Frontal cortex (tissue), 4 donors: ENCODE data around the gene ATP2A3. TPM values are rescaled to one million over a fixed set of nuclear protein-coding genes. Genes with fewer than 3 reads are reported as not detected.
A peak's percentile ranks its signal among the peaks of the same experiment; 100 is the strongest.

ENCODE experiments used
- DNase-seq, 2 donors: peaks; one replicate each; pipeline ENCODE4 v3.0.0; 2012; ENCODE audit warnings: low spot score in 2 of 2
- FAIRE-seq: peaks from 2 replicates; lab custom pipeline; 2012; peaks lifted over from hg19 to GRCh38; lab: Jason Lieb, UNC
- total RNA-seq: library from RNA; depleted of rRNA; stranded (reverse); fragments of >200 nt; gene quantifications from one replicate; pipeline ENCODE4 v1.2.3, GENCODE V29; 2014
- donor health status: control.
- donor health status: control.
- donor health status: control.

The ATP2A3 gene
- total RNA-seq, 1 donor from 2014 or later: 2.4 TPM

DNA sequence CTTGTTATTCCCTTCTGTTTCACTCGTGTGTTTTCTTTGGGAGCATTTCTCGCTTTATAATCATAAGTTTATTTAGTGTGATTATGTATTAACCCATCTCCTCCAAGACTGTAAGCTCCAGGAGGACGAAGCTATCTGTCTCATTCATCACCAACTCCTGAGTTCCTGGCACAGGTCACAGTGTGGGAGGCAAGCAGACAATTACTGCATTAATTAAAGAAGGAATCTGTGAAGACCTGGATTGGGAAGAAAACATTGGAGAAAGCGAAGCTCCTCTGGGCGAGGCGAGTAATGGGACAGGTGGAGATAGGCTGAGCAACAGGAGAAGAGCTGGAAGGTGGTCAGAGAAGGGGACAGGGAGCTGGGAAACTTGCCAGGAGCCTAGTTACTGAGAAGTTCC, 63.6 kb downstream of the ATP2A3 start:
- DNase-seq (no peak), FAIRE-seq (no peak)

DNA sequence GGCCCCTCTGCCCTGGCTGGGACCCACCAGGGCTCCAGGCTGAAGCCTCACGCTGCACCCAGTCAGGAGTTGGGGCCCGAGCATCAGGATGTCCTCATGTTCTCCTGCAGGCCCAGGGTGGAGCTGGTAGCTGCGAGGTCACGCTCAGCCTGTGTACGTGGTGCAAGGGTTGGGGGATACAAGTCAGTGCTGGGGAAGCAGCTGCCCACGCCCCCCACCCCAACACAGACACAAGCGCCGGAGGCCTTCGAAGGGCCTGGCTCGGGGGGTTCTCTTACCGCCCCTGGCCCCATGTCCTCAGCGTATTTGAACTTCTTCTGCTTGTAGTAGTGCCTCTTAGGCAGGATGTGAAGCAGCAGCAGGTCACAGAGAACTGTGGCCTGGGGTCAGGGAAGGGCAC, 66.5 kb downstream of the ATP2A3 start:
- no peak for FAIRE-seq
- DNase-seq: no peak

- FAIRE-seq (no peak), DNase-seq (no peak)
Measured at GRCh38 chr17:3896968-3897235, 67.3 kb downstream of the ATP2A3 start.

GRCh38 chr17:3896108-3896967, 67.9 kb downstream of the ATP2A3 start:
- DNase-seq (no peak), FAIRE-seq (no peak)

DNA sequence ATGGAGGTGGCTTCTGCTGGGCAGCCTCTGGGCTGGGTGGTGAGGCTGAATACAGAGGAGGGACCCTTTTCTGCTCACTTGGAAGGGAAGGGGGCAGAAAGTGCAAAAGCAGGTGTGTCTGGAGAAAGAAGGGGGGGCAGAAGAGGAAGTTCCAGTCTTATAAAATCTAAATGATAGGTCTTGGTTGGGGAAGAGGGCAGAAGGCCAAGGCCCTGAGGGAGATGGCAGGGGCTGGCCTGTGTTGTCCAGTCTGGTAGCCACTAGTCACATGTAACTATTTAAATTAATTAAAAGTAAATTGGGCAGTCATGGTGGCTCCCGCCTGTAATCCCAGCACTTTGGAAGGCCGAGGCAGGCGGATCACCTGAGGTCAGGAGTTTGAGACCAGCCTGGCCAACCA, 68.9 kb downstream of the ATP2A3 start:
- DNase-seq (no peak), FAIRE-seq (no peak)

- DNase-seq: no peak
- FAIRE-seq: no peak
Measured at GRCh38 chr17:3894911-3895343, 69.3 kb downstream of the ATP2A3 start.

- FAIRE-seq (no peak), DNase-seq (no peak)
Measured at GRCh38 chr17:3894188-3894587, 70.0 kb downstream of the ATP2A3 start.

DNA sequence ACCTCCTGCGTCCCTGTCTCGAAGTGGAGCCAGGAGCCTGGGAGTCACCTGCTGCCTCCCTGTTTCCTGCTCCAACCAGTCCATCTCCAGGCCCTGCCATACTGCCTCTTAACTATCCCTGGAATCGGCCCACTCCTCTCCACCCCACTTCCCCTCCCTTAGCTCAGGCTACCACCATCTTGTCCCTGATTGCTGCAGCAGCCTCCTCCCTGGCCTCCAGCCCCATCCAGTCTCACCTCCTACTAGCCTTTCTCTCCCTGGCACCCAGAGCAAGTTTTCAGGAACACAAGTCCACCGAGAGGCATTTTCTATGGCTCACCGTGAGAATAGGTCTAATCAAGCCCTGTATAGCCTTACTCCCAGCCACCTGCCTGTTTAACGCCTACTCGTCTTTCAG, 70.5 kb downstream of the ATP2A3 start:
- DNase-seq (no peak), FAIRE-seq (no peak)

DNA sequence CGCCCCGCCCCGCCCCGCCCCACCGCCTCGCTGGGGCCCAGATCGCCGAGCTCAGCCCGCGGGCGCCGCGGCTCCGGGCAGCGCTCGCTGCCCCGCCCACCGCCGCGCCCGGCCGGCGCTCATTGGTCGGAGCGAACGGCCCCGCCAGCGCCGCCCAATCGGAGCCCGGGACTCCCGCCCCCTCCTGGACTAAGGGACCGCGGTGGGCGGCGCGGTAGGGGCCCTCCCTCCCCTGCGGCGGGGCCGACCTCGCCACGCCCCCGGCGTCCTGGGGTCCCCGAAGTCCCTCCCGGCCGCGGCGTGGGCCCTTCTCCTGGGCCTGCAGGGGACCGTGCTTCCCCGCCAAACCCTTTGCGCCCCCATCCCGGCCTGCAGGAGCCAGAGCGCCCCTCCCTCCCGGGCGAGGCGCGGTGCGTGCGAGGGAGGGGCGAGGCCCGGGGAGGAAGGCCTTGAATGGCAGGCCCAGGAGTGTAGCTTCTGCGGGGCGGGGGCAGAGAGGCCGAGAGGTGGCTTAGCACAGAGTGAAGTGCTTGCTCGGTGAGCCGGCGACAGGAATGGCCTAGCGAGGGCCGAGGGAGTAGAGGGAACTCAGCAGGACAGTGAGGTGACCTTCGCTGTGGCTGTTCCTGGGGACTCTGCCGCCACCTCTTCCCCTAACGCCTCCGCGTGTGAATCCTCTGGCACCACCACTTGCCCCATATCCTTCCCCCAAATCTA, 71.1 kb downstream of the ATP2A3 start, which contains the start of gene CAMKK1:
TSS of gene CAMKK1 (minus strand) at position 51 of the 717 bp plus-strand sequence. CDS start 7,366 bp downstream, outside the sequence.
- FAIRE-seq: no peak
- peak; percentile 97 for DNase-seq

DNA sequence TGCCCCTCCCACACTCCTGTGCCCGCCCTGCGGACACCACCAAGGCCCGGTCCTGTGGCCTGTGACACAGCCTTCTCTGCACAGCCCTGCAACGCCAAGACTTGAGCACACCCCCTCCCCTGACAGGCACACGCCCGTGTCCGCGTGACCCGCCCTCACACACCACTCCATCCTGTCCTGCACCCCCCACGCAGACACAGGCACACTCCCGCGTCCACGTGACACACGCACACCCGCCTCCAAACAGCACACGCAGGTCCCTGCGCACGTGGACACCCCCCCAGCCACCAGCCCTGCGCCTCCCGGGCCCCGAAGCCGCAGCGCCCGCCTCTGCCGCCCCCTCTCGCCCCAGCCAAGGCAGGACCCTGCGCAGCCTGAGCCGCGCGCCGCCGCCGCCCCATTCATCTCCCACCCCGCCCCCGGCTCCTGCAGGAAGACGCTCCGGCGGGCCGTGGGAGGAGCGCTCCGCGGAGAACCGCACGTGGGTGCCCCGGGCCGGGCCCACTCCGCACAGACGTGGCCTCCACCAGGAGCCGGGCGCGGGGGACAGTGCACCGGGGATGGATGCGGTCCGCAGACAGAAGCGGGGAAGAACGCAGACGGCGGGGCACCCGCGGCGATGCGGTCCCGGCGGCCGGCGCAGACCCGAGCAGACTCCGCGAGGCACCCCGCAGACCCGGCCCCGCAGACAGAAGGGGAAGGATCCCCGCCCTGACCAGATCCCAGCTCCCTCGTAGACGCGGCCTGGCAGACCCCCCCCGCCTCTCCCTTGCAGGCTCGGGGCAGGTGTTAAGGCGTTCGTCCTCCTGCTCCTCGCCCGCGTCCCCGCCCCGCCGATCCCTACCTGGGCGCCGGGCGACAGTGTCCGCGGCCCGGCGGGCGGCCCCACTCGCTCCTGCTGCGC, 71.9 kb downstream of the ATP2A3 start:
- no peak for FAIRE-seq

DNA sequence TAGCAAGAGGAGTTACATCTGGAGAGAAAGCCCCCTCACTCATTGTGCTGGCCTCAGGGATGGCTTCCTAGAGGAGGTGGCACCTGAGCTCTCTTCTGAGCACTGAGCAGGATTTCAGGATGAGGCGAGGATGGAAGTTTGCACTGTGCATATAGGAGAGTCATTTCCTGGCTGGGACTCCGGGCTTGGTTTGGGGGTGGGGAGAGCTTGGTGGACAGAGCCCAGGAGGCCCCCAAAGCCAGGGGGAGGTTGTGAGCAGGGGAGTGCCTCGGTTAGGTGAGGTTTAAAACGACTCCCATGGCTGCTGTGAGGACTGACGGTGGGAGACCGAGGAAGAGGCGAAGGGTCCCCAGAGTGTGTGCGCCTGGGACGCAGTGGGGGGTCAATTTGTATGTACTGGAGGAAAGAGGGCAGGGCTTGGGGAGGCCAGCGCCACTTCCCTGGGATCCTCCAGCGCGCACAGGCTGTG, 72.6 kb downstream of the ATP2A3 start:
- FAIRE-seq: no peak
- no peak for DNase-seq

More for the DNA sequence above, 71.9 kb downstream of the ATP2A3 start:
- DNase-seq: peak; percentile 72 to 80

DNA sequence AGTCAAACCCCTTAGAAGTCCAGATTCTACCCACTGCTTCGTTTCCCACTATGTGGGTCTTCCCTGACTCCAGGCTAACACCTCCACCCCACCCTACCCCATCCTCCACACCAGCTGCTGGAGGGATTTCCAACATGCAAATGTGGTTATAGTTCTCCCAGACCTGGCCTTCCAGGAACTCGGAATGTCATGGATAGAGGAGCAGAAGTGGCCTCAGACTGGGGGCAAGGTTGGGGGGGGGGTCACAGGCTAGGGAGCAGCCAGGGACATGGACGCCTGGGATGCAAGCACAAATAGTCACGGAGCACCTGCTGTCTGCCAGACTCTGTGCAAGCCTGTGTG, 73.4 kb downstream of the ATP2A3 start:
- no peak for FAIRE-seq
- no peak for DNase-seq

- DNase-seq: no peak
- FAIRE-seq: no peak
Measured at GRCh38 chr17:3890082-3890877, 74.0 kb downstream of the ATP2A3 start.

GRCh38 chr17:3889325-3890012, 74.8 kb downstream of the ATP2A3 start:
- no peak for FAIRE-seq

GRCh38 chr17:3888343-3889171, 75.7 kb downstream of the ATP2A3 start:
- DNase-seq (peak in 1 of 2 donors; percentile 62), FAIRE-seq (no peak)

More at GRCh38 chr17:3889325-3890012, 74.8 kb downstream of the ATP2A3 start:
- DNase-seq: no peak

DNA sequence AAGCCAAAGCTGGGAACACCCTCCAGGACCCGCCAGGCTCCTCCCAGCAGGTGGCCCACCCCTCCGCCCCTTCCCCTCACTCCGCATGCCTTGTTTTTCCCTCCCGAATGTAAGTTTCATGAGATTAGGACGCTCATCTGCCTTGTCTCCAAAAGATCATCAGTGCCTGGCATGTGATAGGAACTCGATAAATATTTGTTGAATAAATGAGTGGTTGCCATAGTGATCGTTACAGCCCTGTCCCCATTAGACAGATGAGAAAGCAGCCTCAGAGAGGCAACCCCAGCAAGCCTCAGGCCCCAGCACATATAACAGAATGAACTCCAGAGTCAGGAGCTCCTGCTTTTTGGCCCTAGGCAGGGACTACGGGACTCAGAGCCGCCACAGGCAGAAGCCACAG, 76.4 kb downstream of the ATP2A3 start:
- FAIRE-seq (no peak), DNase-seq (no peak)

DNA sequence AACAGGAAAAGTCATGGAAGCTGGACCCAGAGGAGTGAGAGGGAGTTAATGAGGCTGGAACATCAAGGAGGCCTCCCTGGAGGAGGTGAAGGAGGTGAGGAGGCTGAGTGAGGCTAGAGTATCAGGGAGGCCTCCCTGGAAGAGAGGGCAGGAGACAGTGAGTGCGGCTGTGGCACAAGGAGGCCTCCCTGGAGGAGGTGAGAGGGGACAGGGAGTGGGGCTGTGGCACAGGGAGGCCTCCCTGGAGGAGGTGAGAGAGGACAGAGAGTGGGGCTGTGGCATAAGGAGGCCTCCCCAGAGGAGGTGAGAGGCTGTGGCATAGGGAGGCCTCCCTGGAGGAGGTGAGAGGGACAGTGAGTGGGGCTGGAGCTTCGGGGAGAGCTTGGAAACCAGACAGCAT, 76.8 kb downstream of the ATP2A3 start:
- FAIRE-seq: no peak
- no peak for DNase-seq

DNA sequence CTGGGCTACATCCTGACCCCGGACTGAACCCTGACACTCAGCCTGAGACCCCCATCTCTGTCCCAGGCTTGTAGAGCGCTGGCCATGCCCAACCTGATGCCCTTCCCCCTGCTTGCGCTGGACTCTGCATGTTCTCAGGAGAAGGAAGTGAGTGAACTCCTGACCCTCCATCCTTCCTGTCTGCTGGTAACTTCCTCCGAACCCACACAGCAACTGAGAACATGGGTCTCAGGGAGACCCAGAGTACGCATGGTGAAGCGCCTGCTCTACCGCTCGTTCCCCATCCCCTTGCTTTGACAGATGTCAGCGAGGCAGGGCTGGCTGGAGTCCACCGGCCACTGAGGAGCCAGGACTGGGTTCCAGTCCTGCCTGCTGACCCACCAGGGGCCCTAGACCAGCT, 77.5 kb downstream of the ATP2A3 start:
- DNase-seq (no peak), FAIRE-seq (no peak)
